H1 (cell line): ENCODE results near the gene G3BP1. TPM values are rescaled to one million over a fixed set of nuclear protein-coding genes. Genes with fewer than 3 reads are reported as not detected.

Experiments
- CTCF ChIA-PET: fragments of 300-600 bp; sonication (Branson Sonifier 250); formaldehyde crosslinking; loops from one replicate; lab custom pipeline; 2021; ENCODE audit not compliant: partially characterized antibody; lab: Charles Lee
- POLR2A ChIA-PET: fragments of 300-600 bp; sonication (Branson Sonifier 250); formaldehyde crosslinking; loops from one replicate; lab custom pipeline; 2021; ENCODE audit warnings: inconsistent platforms; ENCODE audit not compliant: partially characterized antibody; lab: Charles Lee
- DNase-seq, 2 experiments: peaks; one replicate each; pipeline versions ENCODE4 v3.0.0 to v3.0.0-alpha.2; 2010 to 2022; ENCODE audit warnings: low spot score in 2 of 2, low read depth in 1 of 2, mixed read lengths in 1 of 2
- FAIRE-seq: peaks from 2 replicates; lab custom pipeline; 2011; peaks lifted over from hg19 to GRCh38; lab: Jason Lieb, UNC
- H2AFZ ChIP-seq: 2 replicates; pipeline ENCODE4 v1.8.1; 2012; ENCODE audit warnings: low read length, inconsistent platforms
- H2AK5ac ChIP-seq: 2 replicates; pipeline ENCODE4 v1.6.1; 2013; ENCODE audit warnings: low read depth, low read length
- H2BK120ac ChIP-seq: replicated peaks from 2 replicates; pipeline ENCODE3; 2013; ENCODE audit warnings: low read depth, low read length, inconsistent platforms
- H2BK12ac ChIP-seq: 2 replicates; pipeline ENCODE4 v1.6.1; 2013; ENCODE audit warnings: low read depth, low read length
- H2BK15ac ChIP-seq: 2 replicates; pipeline ENCODE4 v1.6.1; 2013; ENCODE audit warnings: low read length
- H2BK20ac ChIP-seq: 2 replicates; pipeline ENCODE4 v1.6.1; 2013; ENCODE audit warnings: low read length
- H2BK5ac ChIP-seq: 2 replicates; pipeline ENCODE4 v1.6.1; 2013; ENCODE audit warnings: low read depth, low read length
- H3K14ac ChIP-seq: 2 replicates; pipeline ENCODE4 v1.6.1; 2013; ENCODE audit warnings: inconsistent platforms; ENCODE audit not compliant: insufficient read length
- H3K18ac ChIP-seq: 2 replicates; pipeline ENCODE4 v1.6.1; 2013; ENCODE audit warnings: low read length; ENCODE audit errors: extremely low read depth
- H3K23ac ChIP-seq: 2 replicates; pipeline ENCODE4 v1.6.1; 2013; ENCODE audit warnings: inconsistent platforms; ENCODE audit not compliant: insufficient read length
- H3K23me2 ChIP-seq: 2 replicates; pipeline ENCODE4 v1.6.1; 2013; ENCODE audit warnings: low read depth, low read length
- H3K27ac ChIP-seq: 2 replicates; pipeline ENCODE4 v1.6.1; 2011; ENCODE audit warnings: low read depth, low read length, inconsistent platforms
- H3K27me3 ChIP-seq, 4 experiments: replicated peaks in 1 of 4; 1 replicate in 1 of 4; 2 replicates in 3 of 4; pipeline versions ENCODE4 v1.6.1 to v1.8.1; 2011 to 2013; ENCODE audit warnings: low read length in 3 of 4, mild to moderate bottlenecking in 3 of 4, inconsistent platforms in 2 of 4, mixed read lengths in 2 of 4, moderate library complexity in 1 of 4; ENCODE audit not compliant: control insufficient read depth in 3 of 4, insufficient read depth in 3 of 4; ENCODE audit errors: extremely low read depth in 1 of 4
- H3K36me3 ChIP-seq, 4 experiments: 2 replicates each; pipeline versions ENCODE4 v1.6.1 to v1.8.1; 2011 to 2013; ENCODE audit warnings: mild to moderate bottlenecking in 4 of 4, low read length in 3 of 4, moderate library complexity in 2 of 4, control low read depth in 1 of 4, inconsistent platforms in 1 of 4; ENCODE audit not compliant: insufficient read depth in 4 of 4, control insufficient read depth in 2 of 4
- H3K4ac ChIP-seq: replicated peaks from 2 replicates; pipeline ENCODE3; 2013; ENCODE audit warnings: low read length, low read depth, mixed read lengths, inconsistent platforms; ENCODE audit not compliant: insufficient read length
- H3K4me1 ChIP-seq, 4 experiments: replicated peaks in 1 of 4; 1 replicate in 1 of 4; 2 replicates in 3 of 4; pipeline versions ENCODE4 v1.6.1 to v1.8.1; 2011 to 2013; ENCODE audit warnings: low read length in 3 of 4, inconsistent platforms in 2 of 4, mixed read lengths in 1 of 4; ENCODE audit not compliant: insufficient read depth in 4 of 4, control insufficient read depth in 3 of 4
- H3K4me2 ChIP-seq, 2 experiments: 2 replicates each; pipeline versions ENCODE4 v1.6.1 to v1.8.1; 2011 to 2013; ENCODE audit warnings: low read depth in 2 of 2, low read length in 2 of 2, control low read depth in 1 of 2, inconsistent platforms in 1 of 2, mild to moderate bottlenecking in 1 of 2; ENCODE audit not compliant: insufficient read depth in 1 of 2
- H3K4me3 ChIP-seq, 4 experiments: fragments of 200-600, 300-600 bp in 1 of 4; sonication (generic), shearing (Covaris generic), sonication (Bioruptor Twin) in 1 of 4; 2 replicates each; pipeline versions ENCODE4 v1.5.1 to v1.8.1; 2011 to 2016; ENCODE audit warnings: low read length in 4 of 4, low read depth in 3 of 4, control low read depth in 2 of 4, inconsistent platforms in 2 of 4, mild to moderate bottlenecking in 2 of 4, mixed read lengths in 1 of 4, moderate library complexity in 1 of 4; ENCODE audit not compliant: insufficient read depth in 2 of 4; ENCODE audit errors: extremely low read depth in 1 of 4
- H3K56ac ChIP-seq: replicated peaks from 2 replicates; pipeline ENCODE3; 2013; ENCODE audit warnings: low read depth, mild to moderate bottlenecking, mixed read lengths, low read length, inconsistent platforms; ENCODE audit not compliant: insufficient read length
- H3K79me1 ChIP-seq: 2 replicates; pipeline ENCODE4 v1.6.1; 2013; ENCODE audit warnings: low read depth, low read length, control low read depth
- H3K79me2 ChIP-seq, 2 experiments: 2 replicates each; pipeline versions ENCODE4 v1.6.1 to v1.8.1; 2012 to 2013; ENCODE audit warnings: low read length in 2 of 2, mild to moderate bottlenecking in 2 of 2, inconsistent platforms in 1 of 2; ENCODE audit not compliant: insufficient read depth in 2 of 2, control insufficient read depth in 1 of 2
- H3K9ac ChIP-seq, 4 experiments: replicated peaks in 1 of 4; 1 replicate in 1 of 4; 2 replicates in 3 of 4; pipeline versions ENCODE4 v1.6.1 to v1.8.1; 2011 to 2013; ENCODE audit warnings: low read depth in 3 of 4, low read length in 3 of 4, control low read depth in 2 of 4, mild to moderate bottlenecking in 2 of 4, moderate library complexity in 2 of 4, inconsistent platforms in 1 of 4; ENCODE audit errors: extremely low read depth in 1 of 4
- H3K9me3 ChIP-seq, 2 experiments: 2 replicates each; pipeline versions ENCODE4 v1.6.1 to v1.8.1; 2012 to 2013; ENCODE audit warnings: mild to moderate bottlenecking in 2 of 2, moderate library complexity in 2 of 2, control low read depth in 1 of 2, inconsistent platforms in 1 of 2, low read depth in 1 of 2, low read length in 1 of 2, mixed read lengths in 1 of 2; ENCODE audit not compliant: insufficient read depth in 2 of 2
- H4K20me1 ChIP-seq, 2 experiments: replicated peaks in 1 of 2; 2 replicates each; pipeline versions ENCODE3 to v1.8.1; 2011 to 2013; ENCODE audit warnings: inconsistent platforms in 2 of 2, low read length in 2 of 2, mild to moderate bottlenecking in 1 of 2; ENCODE audit not compliant: insufficient read depth in 2 of 2, control insufficient read depth in 1 of 2
- H4K5ac ChIP-seq: 2 replicates; pipeline ENCODE4 v1.6.1; 2013; ENCODE audit warnings: low read length, low read depth, mixed read lengths, inconsistent platforms; ENCODE audit not compliant: insufficient read length
- H4K8ac ChIP-seq: 2 replicates; pipeline ENCODE4 v1.8.0; 2013; ENCODE audit warnings: mild to moderate bottlenecking, moderate library complexity, low read length, inconsistent platforms; ENCODE audit not compliant: insufficient read depth; ENCODE audit errors: extremely low read depth
- H4K91ac ChIP-seq: replicated peaks from 2 replicates; pipeline ENCODE3; 2013; ENCODE audit warnings: low read length, mixed read lengths, inconsistent platforms; ENCODE audit not compliant: insufficient read length
- POLR2AphosphoS5 ChIP-seq: IDR thresholded peaks from 2 replicates; pipeline ENCODE4 v1.6.1; 2011; ENCODE audit warnings: low read depth, low read length
- SP2 ChIP-seq: IDR thresholded peaks from 2 replicates; pipeline ENCODE4 v1.6.1; 2012; ENCODE audit warnings: mild to moderate bottlenecking, low read length, inconsistent platforms
- SP4 ChIP-seq: IDR thresholded peaks from 2 replicates; pipeline ENCODE4 v1.6.1; 2012; ENCODE audit warnings: low read length, inconsistent platforms
- SRF ChIP-seq: IDR thresholded peaks from 2 replicates; pipeline ENCODE4 v1.6.1; 2011; ENCODE audit warnings: mild to moderate bottlenecking, low read depth, low read length, moderate library complexity
- WGBS, 2 experiments: shearing (Covaris generic) in 1 of 2; methylation state at CpG; one replicate each; pipeline versions ENCODE4 v1.1.6 to v1.1.7; 2013 to 2015; ENCODE audit warnings: low lambda C conversion rate in 2 of 2, mixed read lengths in 2 of 2, inconsistent platforms in 1 of 2, low coverage in 1 of 2, missing lambda C conversion rate in 1 of 2; ENCODE audit not compliant: insufficient replicate concordance in 2 of 2, insufficient coverage in 1 of 2, insufficient read length in 1 of 2; ENCODE audit errors: extremely low coverage in 1 of 2, missing lambda C conversion rate in 1 of 2; 5-methylcytosine and 5-hydroxymethylcytosine counted together
- polyA plus RNA-seq, 7 experiments: library from polyadenylated mRNA; depleted of rRNA in 3 of 7; stranded (reverse) in 5 of 7; unstranded in 2 of 7; fragments of >200 nt in 5 of 7; fragments of 200-250 nt in 2 of 7; gene quantifications; 1 replicate in 5 of 7; 2 replicates in 1 of 7; 4 replicates in 1 of 7; pipeline versions ENCODE4 v1.2.1 to v1.2.3, GENCODE V29; 2011 to 2013; ENCODE audit warnings: missing spikeins in 2 of 7, mixed read lengths in 2 of 7
- total RNA-seq: library from RNA; stranded (reverse); fragmentation: NEBNext Ultra II Directional; extraction: Animal tissue kit (Norgen Biotek cat#: 25700); gene quantifications from 2 replicates; pipeline ENCODE4 v1.2.1, GENCODE V29; 2021

G3BP1 gene
- total and polyA plus RNA-seq, 2 of the 8 experiments (the other 6 are each of a cell fraction or from before 2014, with no cell fraction given) = 71.2 to 516 TPM

- POLR2A ChIA-PET = interaction anchor here (19.5 kb wide), 1 partner anchor 22 kb away, joined by 182 read pairs; the partner anchor contains the start of gene G3BP1
- no peaks in the 10 kb centered on the region for H3K23me2 ChIP-seq
- CTCF ChIA-PET = interaction anchor here (2.5 to 38.0 kb wide), 4 partner anchors 8 to 302 kb away, joined by 10 to 991 read pairs (median 32); partner anchors contain the start of genes ATOX1 and SLC36A1
Measured at GRCh38 chr5:151750121-151750520, 21.6 kb upstream of the G3BP1 start.

More at GRCh38 chr5:151750121-151750520, 21.6 kb upstream of the G3BP1 start:
- H2AFZ ChIP-seq = no peak overlapping the region
- H3K14ac ChIP-seq = no peak overlapping the region
- no peak for DNase-seq
- no peak overlapping the region for H2BK20ac ChIP-seq
- no peak overlapping the region for H4K5ac ChIP-seq
- H2BK5ac ChIP-seq = no peak overlapping the region
- H4K91ac ChIP-seq = no peak overlapping the region
- H3K23ac ChIP-seq = no peak overlapping the region
- no peaks in the 10 kb centered on the region for H3K79me2 ChIP-seq
- no peak overlapping the region for H3K9ac ChIP-seq
- no peaks in the 10 kb centered on the region for H3K9me3 ChIP-seq
- peaks cover 0 to 16% (median 4%) of the 10 kb centered on the region in 4 experiments; a peak in 3 of 8 replicates for H3K36me3 ChIP-seq
- H3K56ac ChIP-seq = no peak overlapping the region
- H2BK15ac ChIP-seq = no peak overlapping the region
- TF ChIP-seq POLR2AphosphoS5 (no peak), SP2 (no peak), SP4 (no peak), SRF (no peak)
- H4K20me1 ChIP-seq = peaks cover 0 to 4% of the 10 kb centered on the region in 2 experiments
- no peaks in the 10 kb centered on the region for H3K27me3 ChIP-seq
- no peak for FAIRE-seq
- no peak overlapping the region for H4K8ac ChIP-seq
- no peak overlapping the region for H2BK120ac ChIP-seq
- H3K4ac ChIP-seq = no peak overlapping the region
- H3K79me1 ChIP-seq = 0 out of 2 replicates have a peak, but pooled peaks cover 3% of the 10 kb centered on the region
- H2BK12ac ChIP-seq = no peak overlapping the region
- no peak overlapping the region for H3K4me3 ChIP-seq
- no peaks in the 10 kb centered on the region for H3K4me1 ChIP-seq
- H3K27ac ChIP-seq = no peak overlapping the region
- H3K18ac ChIP-seq = no peak overlapping the region
- no peak overlapping the region for H3K4me2 ChIP-seq
- WGBS, 2 experiments = 99% methylated on average over 4 of the region's 4 CpGs; no CpG with 5 or more reads in 1 of the 2 experiments
- H2AK5ac ChIP-seq = no peak overlapping the region
